ENCODE data around the gene RIPOR3. TPM values are rescaled to one million over a fixed set of nuclear protein-coding genes. Genes with fewer than 3 reads are reported as not detected.
"Not testable (repeated sequence)": the region's sequence is repeated elsewhere in the genome, so short reads cannot be mapped to it uniquely, and the experiment has no call there.

Gene RIPOR3
- total RNA-seq, 1 donor from 2014 or later, result not detected

DNA sequence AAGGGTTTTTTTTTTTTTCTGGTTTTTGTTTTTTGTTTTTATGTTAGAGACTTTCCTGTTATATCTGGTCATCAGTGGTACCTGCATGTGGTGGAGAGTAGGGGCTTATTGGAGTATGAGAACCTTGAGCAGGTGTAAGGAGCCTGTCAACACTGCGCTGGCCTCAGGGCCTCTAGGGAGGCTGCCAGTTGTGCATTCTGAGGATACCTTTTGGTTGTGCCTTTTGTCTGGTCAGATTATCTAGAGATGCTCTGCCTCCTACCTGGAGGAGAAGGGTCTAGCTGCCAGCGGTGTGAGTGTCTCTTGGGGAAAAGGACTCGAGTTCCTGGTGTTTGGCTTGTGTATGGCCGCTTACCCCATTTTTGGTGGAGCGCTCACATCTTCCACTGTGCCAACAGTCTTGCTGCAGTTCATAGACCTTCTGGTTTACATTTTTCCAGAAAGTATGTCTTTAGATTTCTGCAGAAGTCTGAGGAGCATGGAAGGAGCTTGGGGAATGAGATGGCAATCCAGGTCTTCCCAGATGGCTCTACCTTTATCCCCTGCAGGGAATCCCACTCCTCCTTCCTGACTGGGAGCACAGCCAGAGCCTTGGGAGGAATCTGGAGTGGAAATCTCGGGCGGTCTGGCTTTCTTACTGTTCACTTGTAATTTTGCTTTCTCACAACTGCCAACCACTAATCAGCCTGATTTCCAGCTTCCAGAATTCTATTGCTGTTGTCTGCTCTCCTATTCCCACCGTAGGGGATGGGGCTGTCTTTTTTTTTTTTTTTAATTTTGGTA is 131.3 kb downstream of the RIPOR3 start:
- intact Hi-C loops (cut with micrococcal nuclease), result loop anchor here (2.0 kb wide), 1 partner anchor 13 kb away; no protein-coding TSS in a partner anchor

DNA sequence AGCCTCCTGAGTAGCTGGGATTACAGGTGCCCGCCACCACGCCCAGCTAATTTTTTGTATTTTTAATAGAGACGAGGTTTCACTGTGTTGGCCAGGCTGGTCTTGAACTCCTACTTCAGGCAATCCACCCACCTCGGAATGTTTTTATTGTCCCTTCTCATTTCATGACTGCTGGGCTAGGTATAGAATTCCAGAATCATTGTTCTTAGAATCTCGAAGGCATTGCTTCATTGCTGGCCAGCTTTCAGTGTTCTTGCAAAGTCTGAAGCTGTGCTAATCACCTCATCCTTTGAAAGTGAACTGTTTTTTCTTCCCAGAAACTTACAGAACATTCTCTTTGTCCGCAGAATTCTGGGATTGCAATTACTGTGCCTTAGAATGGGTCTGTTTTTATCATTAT is 132.2 kb downstream of the RIPOR3 start:
- intact Hi-C loops (cut with micrococcal nuclease), result no loop called here

GRCh38 chr20:50558483-50558925 is 132.8 kb downstream of the RIPOR3 start:
- intact Hi-C loops (cut with micrococcal nuclease), result no loop called here

GRCh38 chr20:50557549-50558134 is 133.7 kb downstream of the RIPOR3 start:
- intact Hi-C loops (cut with micrococcal nuclease), result no loop called here

GRCh38 chr20:50555662-50556061 is 135.7 kb downstream of the RIPOR3 start:
- intact Hi-C loops (cut with micrococcal nuclease), result no loop called here

GRCh38 chr20:50554694-50555579 is 136.4 kb downstream of the RIPOR3 start:
- intact Hi-C loops (cut with micrococcal nuclease), result loop anchor here (1.0 kb wide), 1 partner anchor 9 kb away; no protein-coding TSS in a partner anchor

DNA sequence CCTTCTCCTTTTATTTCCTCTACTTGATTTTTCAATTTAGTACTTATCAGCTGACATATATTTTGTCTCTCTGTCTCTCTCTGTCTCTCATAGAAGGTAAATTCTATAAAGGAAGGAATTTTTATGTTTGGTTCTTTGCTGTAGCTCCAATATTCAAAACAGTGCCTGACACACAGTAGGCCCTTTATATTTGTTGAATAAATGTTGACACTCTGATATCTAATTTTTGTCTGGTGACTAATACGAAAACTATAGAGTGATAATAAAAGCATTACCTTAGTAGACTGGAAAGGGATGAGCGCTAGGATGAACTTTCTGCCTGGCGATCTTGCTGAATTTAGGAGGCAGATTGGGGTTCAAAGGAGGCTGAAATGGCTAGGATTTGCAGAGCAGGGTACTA is 138.4 kb downstream of the RIPOR3 start:
- intact Hi-C loops (cut with micrococcal nuclease), result no loop called here

DNA sequence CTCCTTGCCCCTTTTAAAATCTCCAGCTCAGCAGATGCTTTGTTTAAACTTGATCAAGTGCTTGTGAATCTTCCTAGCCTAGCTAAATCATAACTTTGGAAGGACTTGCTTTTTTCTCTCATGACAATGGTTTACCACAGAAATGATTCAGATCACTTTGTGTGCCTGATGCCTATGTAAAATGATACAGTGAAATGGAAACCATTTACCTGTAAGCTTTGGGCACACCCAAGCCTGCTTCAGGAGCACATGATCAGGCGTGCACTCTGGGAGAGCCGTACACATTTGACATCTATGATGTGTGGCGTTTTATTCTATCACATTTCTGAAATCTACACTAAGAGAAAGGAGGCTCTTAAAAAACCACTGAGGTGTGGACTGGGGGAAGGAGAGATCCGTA is 140.1 kb downstream of the RIPOR3 start:
- intact Hi-C loops (cut with micrococcal nuclease), result loop anchor here (1.0 kb wide), 1 partner anchor 38 kb away; no protein-coding TSS in a partner anchor

GRCh38 chr20:50550531-50550930 is 140.8 kb downstream of the RIPOR3 start:
- intact Hi-C loops (cut with micrococcal nuclease), result no loop called here

DNA sequence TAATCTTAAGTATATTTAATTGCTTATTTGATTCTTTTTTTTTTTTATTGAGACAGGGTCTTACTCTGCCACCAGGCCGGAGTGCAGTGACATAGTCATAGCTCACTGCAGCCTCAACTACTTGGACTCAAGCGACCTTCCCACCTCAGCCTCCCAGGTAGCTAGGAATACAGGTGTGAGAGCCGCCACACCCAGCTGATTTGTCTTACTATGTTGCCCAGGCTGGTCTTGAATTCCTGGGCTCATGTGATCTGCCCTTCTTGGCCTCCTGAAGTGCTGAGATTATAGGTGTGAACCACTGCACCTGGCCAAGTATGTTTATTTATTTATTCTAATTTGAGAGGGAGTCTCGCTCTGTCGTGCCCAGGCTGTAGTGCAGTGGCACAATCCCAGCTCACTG is 142.9 kb downstream of the RIPOR3 start:
- intact Hi-C loops (cut with micrococcal nuclease), result no loop called here

GRCh38 chr20:50547964-50548363 is 143.4 kb downstream of the RIPOR3 start:
- intact Hi-C loops (cut with micrococcal nuclease), result loop anchor here (2.0 kb wide), 1 partner anchor 13 kb away; no protein-coding TSS in a partner anchor

DNA sequence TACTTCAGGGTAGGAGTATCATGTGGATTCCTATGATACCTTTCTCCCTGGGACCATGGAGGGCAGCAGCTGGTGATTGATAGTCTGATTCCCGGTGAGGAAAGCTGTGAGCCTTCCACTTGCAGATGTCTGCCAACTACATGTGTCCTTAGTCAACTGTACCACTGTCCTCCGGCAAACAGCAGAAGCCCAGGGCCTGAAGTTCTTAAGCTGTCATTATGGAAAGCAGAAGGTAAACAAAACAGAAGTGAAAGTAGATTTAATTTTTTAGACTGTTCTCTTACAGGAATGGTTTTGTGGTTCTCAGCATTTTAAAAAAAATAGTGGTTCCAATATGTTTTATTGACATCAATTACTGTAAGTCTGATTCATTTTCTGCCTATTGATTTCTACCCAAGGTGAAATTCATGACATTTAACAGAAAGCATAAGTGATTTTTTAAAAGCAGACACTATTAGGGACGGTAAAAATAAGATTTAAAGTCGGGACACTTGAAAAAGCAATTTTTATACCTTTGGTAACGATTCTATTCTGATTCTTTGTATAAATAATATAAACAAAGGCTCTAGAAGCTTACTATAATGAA is 144.5 kb downstream of the RIPOR3 start:
- intact Hi-C loops (cut with micrococcal nuclease), result loop anchor here (1.0 to 2.0 kb wide), 4 partner anchors 7 to 29 kb away; no protein-coding TSS in a partner anchor

DNA sequence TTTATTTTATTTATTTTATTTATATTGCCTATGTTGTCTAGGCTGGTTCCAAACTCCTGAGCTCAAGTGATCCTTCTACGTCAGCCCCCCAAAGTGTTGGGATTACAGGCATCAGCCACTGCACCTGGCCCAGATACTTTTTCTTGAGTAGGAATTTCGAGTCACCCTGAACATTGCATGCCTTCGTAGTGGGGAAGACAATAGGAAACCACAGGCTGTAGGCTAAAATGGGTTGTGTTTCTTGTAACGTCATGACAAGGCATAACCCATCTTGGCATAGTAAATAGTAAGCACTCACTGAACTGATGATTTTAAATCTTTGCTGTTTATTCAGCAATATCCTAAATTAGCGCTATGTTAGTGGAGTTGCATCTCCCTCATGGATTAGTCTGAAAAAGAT is 146.2 kb downstream of the RIPOR3 start:
- intact Hi-C loops (cut with micrococcal nuclease), result no loop called here

GRCh38 chr20:50543326-50543725 is 148.0 kb downstream of the RIPOR3 start:
- intact Hi-C loops (cut with micrococcal nuclease), result no loop called here

DNA sequence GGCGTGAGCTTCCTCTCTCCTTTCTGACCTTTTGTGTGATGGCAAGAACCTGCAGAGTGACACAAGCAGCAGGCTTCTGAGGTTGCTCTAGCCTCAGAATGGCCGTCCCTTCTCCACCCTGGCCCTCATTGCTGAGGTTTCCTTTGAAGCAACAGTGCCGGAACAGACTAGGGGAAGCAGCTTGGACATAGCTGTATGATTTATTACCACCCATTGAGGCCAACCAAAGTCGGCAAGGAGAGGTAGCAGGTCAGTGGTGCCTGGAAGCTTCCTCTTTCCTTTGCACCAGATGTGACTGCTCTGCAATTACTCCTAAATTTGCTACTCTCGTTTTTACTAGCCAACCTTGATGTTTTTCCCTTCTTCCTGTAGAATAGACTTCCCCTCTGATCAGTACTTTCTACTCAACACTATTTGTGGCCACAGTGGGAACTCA is 149.7 kb downstream of the RIPOR3 start:
- intact Hi-C loops (cut with micrococcal nuclease), result no loop called here

- intact Hi-C loops (cut with micrococcal nuclease), result no loop called here
Measured at GRCh38 chr20:50540620-50541605, 150.4 kb downstream of the RIPOR3 start.

- intact Hi-C loops (cut with micrococcal nuclease), result not testable (repeated sequence)
Measured at GRCh38 chr20:50539798-50540197, 151.5 kb downstream of the RIPOR3 start.

- intact Hi-C loops (cut with micrococcal nuclease), result no loop called here
Measured at GRCh38 chr20:50538276-50538675, 153.1 kb downstream of the RIPOR3 start.

GRCh38 chr20:50537546-50538201 is 153.7 kb downstream of the RIPOR3 start:
- intact Hi-C loops (cut with micrococcal nuclease), result no loop called here

Data from T-helper 1 cell treated with Interleukin-12 subunit alpha and Interleukin-12 subunit beta and Interleukin-4 antibody, amounts not matched to agents 30 ng/mL and 1 ng/mL, for 36 hours (primary cell).